T-helper 1 cell (primary cell): ENCODE measurements around the gene RPL6.
"Not testable (repeated sequence)": the region's sequence is repeated elsewhere in the genome, so short reads cannot be mapped to it uniquely, and the experiment has no call there.

Experiments used
- DNase-seq, 5 donors: peaks; one replicate each; pipeline ENCODE4 v3.0.0-alpha.2; 2012 to 2020
- total RNA-seq, 4 donors: gene quantifications; one replicate each; lab custom pipeline; 2026; lab: John Stamatoyannopoulos, UW

Gene RPL6
- total RNA-seq, result 828 to 1,105 (median 1,001) reads per million in 4 donors

GRCh38 chr12:112409064-112409905, at the start of gene RPL6:
RPL6 (minus strand) TSS chr12:112409605; CDS start chr12:112408656, 949 bp downstream.
- peak; percentile 28 to 91 (median 67) for DNase-seq

- no peak for DNase-seq
Measured at GRCh38 chr12:112458751-112459150, 49.3 kb upstream of the RPL6 start.

- DNase-seq, result no peak
Measured at GRCh38 chr12:112458330-112458729, 48.9 kb upstream of the RPL6 start.

GRCh38 chr12:112457142-112457541, 47.7 kb upstream of the RPL6 start:
- not testable (repeated sequence) for DNase-seq

GRCh38 chr12:112456029-112456428, 46.6 kb upstream of the RPL6 start:
- DNase-seq, result no peak

- DNase-seq, result no peak
Measured at GRCh38 chr12:112450725-112451124, 41.3 kb upstream of the RPL6 start.

GRCh38 chr12:112448165-112448564, 38.8 kb upstream of the RPL6 start:
- not testable (repeated sequence) for DNase-seq

- DNase-seq, result no peak
Measured at GRCh38 chr12:112447106-112447505, 37.7 kb upstream of the RPL6 start.

GRCh38 chr12:112446008-112446725, 36.8 kb upstream of the RPL6 start:
- DNase-seq, result no peak

GRCh38 chr12:112443916-112444315, 34.5 kb upstream of the RPL6 start:
- DNase-seq, result no peak

GRCh38 chr12:112440653-112441052, 31.2 kb upstream of the RPL6 start:
- not testable (repeated sequence) for DNase-seq

GRCh38 chr12:112439769-112440168, 30.4 kb upstream of the RPL6 start:
- no peak for DNase-seq

- not testable (repeated sequence) for DNase-seq
Measured at GRCh38 chr12:112438645-112439044, 29.2 kb upstream of the RPL6 start.

- DNase-seq, result no peak
Measured at GRCh38 chr12:112433551-112433950, 24.1 kb upstream of the RPL6 start.

GRCh38 chr12:112431965-112432364, 22.6 kb upstream of the RPL6 start:
- DNase-seq, result no peak

- peak in 1 of 5 donors; percentile 33 for DNase-seq
Measured at GRCh38 chr12:112430929-112431328, 21.5 kb upstream of the RPL6 start.

GRCh38 chr12:112427760-112428159, 18.4 kb upstream of the RPL6 start:
- no peak for DNase-seq

- peak in 1 of 5 donors; percentile 8 for DNase-seq
Measured at GRCh38 chr12:112425582-112426382, 16.4 kb upstream of the RPL6 start.

- DNase-seq, result no peak
Measured at GRCh38 chr12:112424126-112424525, 14.7 kb upstream of the RPL6 start.

- DNase-seq, result no peak
Measured at GRCh38 chr12:112422531-112422930, 13.1 kb upstream of the RPL6 start.

GRCh38 chr12:112421363-112421762, 12.0 kb upstream of the RPL6 start:
- DNase-seq, result no peak

- no peak for DNase-seq
Measured at GRCh38 chr12:112420740-112421139, 11.3 kb upstream of the RPL6 start.
